HuH-7.5 (cell line): Measurements from ENCODE around the gene NPPA.
"Not testable (repeated sequence)": the region's sequence is repeated elsewhere in the genome, so short reads cannot be mapped to it uniquely, and the experiment has no call there.

Experiments
- DNase-seq: peaks from one replicate; pipeline ENCODE4 v3.0.0; 2011; ENCODE audit warnings: low spot score

NPPA gene

DNA sequence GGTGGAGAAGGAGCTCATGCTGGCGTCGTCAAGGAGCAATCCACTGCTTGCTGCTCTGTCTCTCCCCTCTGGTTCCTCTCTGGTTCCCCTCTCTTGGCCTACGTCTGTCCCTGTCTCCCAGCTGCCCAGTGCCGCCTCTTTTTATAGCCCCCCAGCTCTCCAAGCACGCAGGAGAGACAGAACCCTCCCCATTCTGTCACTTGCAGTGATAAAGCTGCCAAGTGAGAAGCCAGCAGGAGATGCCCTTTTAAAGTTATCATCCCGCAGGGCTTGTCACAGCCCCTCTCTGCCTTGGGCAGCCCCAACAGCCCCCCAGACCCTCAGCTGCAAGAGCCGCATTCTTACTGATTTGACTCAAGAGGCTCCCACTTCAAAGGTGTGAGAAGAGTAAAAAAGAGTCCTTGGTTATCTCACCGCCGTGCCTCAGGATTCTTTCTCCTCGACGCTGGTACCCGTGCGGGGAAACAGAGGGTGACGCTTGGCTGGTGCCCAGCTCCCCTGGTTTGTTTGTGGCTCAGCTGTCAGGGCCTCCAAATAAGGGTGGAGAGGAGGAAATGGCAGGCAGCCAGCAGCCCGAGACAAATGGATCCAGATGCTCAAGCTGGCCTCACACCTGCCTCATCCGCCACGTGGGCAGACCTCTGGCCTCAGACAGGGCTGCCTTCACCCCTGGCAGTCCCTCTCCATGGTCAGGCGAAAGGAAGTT is at the start of gene NPPA:
TSS of gene NPPA (minus strand) at position 117 of the 706 bp plus-strand sequence. CDS start at position 18, 99 bp downstream.
- DNase-seq, result no peak

- not testable (repeated sequence) for DNase-seq
Observed at GRCh38 chr1:11894501-11894900, 46.9 kb upstream of the NPPA start.

GRCh38 chr1:11893907-11894251 is 46.3 kb upstream of the NPPA start:
- DNase-seq, result peak; percentile 89

- DNase-seq, result no peak
Observed at GRCh38 chr1:11891433-11892186, 44.0 kb upstream of the NPPA start.

- no peak for DNase-seq
Observed at GRCh38 chr1:11888877-11889208, 41.3 kb upstream of the NPPA start.

DNA sequence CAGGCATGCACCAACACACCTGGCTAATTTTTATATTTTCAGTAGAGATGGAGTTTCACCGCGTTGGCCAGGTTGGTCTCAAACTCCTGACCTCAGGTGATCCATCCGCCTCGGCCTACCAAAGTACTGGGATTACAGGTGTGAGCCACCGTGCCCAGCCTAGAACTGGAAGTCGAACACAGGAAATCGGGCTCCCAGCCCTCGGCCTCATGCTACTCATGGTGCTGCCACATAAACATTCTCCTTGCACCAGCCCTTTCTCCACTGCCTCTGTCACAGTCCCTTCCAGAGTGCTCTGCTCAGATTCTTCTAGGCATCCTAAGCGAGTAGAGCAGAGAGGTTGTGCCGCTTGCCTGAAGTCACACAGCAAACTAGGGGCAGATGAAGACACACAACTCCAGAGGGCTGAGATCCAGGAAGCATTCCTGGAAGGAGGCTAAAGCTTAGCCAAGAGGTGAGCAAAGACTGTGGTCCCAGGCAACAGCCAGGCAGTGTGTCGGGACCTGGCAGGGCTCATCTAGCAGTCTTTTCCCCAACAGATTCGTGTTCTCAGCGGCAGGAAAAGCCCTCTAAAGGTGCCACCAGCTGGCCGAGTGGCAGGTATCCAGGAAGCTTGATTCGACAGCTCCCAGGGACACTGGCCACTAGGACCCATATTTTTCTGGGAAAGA is 40.8 kb upstream of the NPPA start:
- DNase-seq, result no peak

DNA sequence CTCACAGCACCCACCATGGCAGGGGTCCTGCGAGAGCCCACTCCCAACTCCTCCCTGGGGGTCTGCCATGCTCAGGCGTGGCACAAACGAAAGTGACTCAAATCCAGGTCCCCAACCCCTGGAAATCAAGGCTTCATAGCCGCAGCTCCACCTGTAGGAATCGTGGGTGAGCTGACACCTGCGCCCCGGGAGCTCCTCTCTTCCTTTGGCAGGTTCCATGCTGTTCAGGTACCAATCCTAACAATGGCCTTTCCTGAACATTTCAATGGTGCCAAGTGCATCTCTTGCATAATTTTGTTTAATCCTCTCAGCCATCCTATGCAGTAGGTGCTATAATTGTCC is 40.1 kb upstream of the NPPA start:
- DNase-seq, result no peak

DNA sequence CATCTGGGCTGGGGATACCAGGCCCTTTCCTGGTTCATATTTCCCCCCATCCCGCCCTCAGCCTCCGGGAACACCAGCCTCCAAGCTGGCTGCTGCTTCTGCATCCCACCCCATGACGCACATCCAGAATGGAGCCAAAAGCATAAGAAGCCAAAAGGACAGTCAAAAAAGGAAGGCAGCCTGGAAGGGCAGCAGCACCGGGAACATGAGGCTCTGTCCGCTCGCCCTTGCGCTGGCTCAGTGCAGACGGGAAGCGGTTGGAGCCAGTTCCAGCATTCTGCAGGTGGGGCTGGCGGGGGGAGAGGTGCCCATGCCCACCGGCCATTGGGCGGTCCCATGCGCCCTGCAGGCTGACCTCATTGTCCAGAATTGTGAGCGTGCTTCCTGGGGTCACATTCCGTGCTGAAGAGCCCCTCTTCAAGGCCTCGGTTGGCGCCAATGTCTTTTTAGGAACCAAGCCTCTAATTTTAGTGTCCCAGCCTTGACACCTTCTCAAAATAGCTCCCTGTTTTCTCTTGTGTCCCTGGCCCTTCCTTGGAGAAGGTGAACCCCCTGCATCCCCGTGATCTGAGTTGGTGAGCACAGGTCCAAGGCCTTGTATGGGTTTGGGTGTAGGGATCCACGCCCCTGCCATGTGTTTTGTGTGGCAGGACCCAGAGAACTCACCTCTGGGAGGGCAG is 39.5 kb upstream of the NPPA start:
- DNase-seq, result no peak

DNA sequence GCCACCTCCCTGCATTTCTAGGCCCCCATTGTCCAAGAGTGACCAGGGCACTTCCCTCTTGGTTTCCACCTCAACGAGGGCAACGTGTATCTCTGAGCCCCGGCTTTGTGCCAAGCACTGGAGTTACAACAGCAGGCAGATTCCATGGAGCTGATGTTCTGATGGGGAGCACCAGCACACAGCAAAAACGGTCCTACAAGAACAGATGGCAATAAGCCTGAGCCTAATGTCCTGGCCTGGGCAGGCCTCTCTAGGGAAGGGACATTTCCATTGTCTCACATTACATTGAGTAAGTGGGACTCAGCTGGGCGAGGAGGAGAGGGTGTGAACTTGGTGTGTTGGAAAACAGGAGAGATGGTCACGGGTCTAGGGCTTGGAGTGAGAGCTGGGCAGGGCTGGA is 38.3 kb upstream of the NPPA start:
- no peak for DNase-seq

DNA sequence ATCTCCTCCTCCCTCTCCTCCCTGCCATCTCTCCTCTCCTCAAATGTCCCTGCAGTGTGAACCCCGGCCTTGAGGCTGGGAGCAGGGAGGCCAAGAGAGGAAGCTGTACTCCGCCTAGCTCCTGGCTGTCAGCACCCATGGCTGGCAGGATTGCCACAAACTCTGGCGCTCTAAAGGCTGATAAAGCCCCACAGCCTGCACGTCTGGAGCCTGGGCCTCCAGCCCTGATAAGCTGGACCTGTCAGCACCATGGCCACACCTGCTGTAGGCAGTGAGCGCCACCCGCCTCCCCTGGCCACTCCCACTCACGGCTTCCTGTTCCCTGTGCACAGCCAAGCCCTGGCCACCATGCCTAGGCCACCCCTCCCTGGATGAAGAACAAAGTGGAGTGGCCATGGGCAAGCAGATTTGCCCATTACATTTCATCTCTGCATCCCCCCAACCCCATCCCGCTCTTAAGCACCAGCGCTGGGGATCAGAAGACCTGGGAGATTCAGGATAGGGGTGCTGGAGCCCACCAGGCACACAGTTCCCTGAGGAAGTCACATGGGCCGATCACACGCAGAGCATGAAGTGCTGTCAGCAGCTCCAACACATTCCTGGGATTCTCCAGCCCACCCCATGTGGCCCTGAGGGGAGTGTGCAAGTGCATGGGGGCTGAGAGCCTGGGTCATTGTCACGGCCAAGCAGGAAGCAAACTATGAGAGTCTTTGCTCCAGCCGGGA is 35.4 kb upstream of the NPPA start:
- DNase-seq, result peak; percentile 49

- DNase-seq, result no peak
Observed at GRCh38 chr1:11881749-11882441, 34.3 kb upstream of the NPPA start.

DNA sequence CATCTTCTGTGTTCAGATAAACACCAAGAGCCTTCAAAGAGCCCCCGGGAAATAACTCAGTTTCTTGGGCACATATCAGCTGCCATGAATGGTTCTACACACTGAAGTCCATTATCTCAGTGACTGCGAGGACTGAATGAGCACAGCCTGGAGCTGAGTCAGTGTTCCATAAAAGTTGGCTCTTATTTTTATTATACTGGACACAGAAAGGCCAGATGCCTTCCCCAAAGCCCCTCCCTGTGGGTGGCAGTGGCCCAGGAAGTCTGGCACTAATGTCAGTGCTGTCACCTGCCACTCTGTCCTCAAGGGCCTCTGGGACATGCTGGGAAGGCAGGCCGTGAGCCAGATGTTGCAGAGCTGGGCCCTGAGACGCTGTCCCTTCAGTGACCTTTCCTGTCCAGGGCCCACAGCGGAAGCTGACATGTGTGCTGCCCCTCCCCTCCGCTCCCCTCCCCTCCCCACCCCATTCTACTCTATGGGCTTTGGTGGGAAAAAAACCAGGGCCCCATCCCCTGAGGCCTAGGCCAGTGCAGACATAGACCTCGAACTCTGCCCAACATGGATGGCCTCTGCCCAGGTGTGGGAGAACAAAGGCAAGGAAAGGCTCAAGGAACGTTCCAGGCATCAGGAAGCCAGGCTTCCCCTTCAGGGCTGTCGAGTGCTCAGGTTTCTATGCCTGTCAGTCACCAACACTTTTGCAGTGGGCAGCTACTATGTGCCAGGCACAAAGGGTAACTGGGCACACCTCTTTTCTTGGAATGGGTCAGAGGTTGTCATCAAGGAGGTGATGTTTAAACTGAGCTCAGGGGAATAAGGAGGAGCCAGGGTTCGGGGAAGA is 33.5 kb upstream of the NPPA start:
- no peak for DNase-seq

DNA sequence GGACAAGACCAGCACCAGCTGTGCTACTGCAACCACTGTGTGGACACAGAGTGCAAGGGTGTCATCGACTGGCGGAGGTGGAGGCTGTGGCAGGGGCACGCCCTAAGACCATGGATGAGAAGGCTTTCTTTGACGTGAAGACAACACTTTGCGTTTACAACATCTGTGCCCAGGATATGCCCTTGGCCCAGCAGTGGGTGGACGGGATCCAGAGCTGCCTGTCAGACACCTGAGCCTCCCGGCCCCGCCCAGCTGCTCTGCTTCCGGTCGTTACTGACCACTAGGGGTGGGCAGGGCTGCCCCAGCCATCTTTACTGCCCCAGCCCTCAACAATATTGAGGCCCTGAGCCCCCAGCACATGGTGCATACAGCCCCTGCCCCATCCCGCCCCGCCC is 32.6 kb upstream of the NPPA start:
- no peak for DNase-seq

GRCh38 chr1:11879311-11880180 is 32.0 kb upstream of the NPPA start:
- DNase-seq, result no peak

GRCh38 chr1:11878891-11879190 is 31.3 kb upstream of the NPPA start:
- no peak for DNase-seq

- no peak for DNase-seq
Observed at GRCh38 chr1:11878081-11878890, 30.7 kb upstream of the NPPA start.

GRCh38 chr1:11877074-11877473 is 29.5 kb upstream of the NPPA start:
- DNase-seq, result no peak

DNA sequence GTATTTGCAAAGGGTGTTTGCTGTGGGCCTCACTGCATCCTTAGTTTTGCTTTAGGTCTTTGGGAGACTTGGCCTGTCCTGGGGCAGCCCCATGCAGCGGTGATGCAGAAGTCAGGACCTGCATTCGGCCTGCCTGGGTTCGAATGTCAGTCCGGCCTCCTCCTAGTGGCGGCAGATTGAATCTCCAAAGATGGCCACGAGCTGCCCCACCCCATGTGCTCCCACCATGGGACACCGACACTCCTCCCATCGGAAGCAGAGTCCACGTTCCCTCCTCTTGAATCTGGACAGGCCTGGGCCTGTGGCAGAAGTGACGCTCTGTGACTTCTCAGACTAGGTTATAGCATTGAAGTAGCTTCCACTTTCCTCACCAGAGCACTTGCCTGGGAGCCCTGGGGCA is 27.5 kb upstream of the NPPA start:
- no peak for DNase-seq

DNA sequence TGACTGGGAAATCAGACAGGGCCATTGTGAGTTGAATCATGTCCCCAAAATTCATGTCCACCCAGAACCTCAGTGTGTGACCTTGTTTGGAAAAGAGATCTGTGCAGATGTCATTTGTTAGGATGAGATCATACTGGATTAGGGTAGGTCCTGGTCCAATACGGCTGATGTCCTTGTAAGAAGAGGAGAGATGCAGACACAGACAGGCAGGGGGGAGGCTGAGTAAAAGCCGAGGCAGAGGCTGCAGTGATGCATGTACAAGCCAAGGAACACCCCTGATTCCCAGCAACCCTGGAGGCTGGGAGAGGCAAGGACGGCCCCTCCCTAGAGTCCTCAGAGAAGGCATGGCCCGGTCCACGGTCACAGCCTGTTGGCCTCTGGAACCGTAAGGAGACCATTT is 27.0 kb upstream of the NPPA start:
- DNase-seq, result no peak
